Stomach (tissue), 9 donors: ENCODE results near the gene CENPP. TPM values are rescaled to one million over a fixed set of nuclear protein-coding genes. Genes with fewer than 3 reads are reported as not detected.
A peak's percentile ranks its signal among the peaks of the same experiment; 100 is the strongest.

Source experiments
- DNase-seq, 2 donors: peaks; one replicate each; pipeline versions ENCODE4 v3.0.0 to v3.0.0-alpha.2; 2013 to 2019
- H3K27ac ChIP-seq, 5 donors: fragments of 200-600 bp in 4 of 5; sonication (generic) in 4 of 5; one replicate each; pipeline ENCODE4 v1.5.1; 2013 to 2019; ENCODE audit warnings: mild to moderate bottlenecking in 1 of 5, moderate library complexity in 1 of 5
- H3K27me3 ChIP-seq, 3 donors: fragments of 200-600 bp; sonication (generic); one replicate each; pipeline ENCODE4 v1.5.1; 2017 to 2019; ENCODE audit warnings: mixed run types in 1 of 3
- H3K36me3 ChIP-seq, 4 donors: fragments of 200-600 bp; sonication (generic); 1 replicate in 3 of 4; 2 replicates in 1 of 4; pipeline ENCODE4 v1.5.1; 2016 to 2019
- H3K4me1 ChIP-seq, 4 donors: fragments of 200-600 bp; sonication (generic); one replicate each; pipeline ENCODE4 v1.5.1; 2016 to 2019
- H3K4me3 ChIP-seq, 4 donors: fragments of 200-600 bp; sonication (generic) in 3 of 4; one replicate each; pipeline ENCODE4 v1.5.1; 2016 to 2019; ENCODE audit warnings: mild to moderate bottlenecking in 1 of 4
- H3K9me3 ChIP-seq, 4 donors: fragments of 200-600 bp; sonication (generic); one replicate each; pipeline ENCODE4 v1.5.1; 2016 to 2019
- EP300 ChIP-seq: sonication (generic); formaldehyde crosslinking; IDR thresholded peaks from one replicate; pipeline ENCODE4 v1.6.1; 2017; ENCODE audit warnings: antibody characterized with exemption
- POLR2A ChIP-seq, 4 donors: fragments of 450-650 bp; IDR thresholded peaks; one replicate each; pipeline ENCODE4 v1.6.1; 2016; ENCODE audit warnings: antibody characterized with exemption in 4 of 4, control low read depth in 2 of 4, mild to moderate bottlenecking in 1 of 4, moderate library complexity in 1 of 4
- POLR2AphosphoS5 ChIP-seq, 3 donors: sonication (generic); formaldehyde crosslinking; IDR thresholded peaks; one replicate each; pipeline ENCODE4 v1.6.1; 2016; ENCODE audit warnings: antibody characterized with exemption in 3 of 3
- WGBS, 5 donors: extraction: QIAGEN DNeasy Blood & Tissue Kit in 3 of 5; methylation state at CpG; one replicate each; pipeline versions ENCODE4 v1.1.5 to v1.1.7; 2013 to 2018; 5-methylcytosine and 5-hydroxymethylcytosine counted together
- intact Hi-C: fragments of 100-400 bp; cut with DNase I; formaldehyde crosslinking; loops from one replicate; pipeline ENCODE4 v1.15.1; 2023; ENCODE audit warnings: low total_unique reads
- polyA plus RNA-seq, 3 donors: library from polyadenylated mRNA; stranded (reverse); fragments of 200-250 nt; gene quantifications; one replicate each; pipeline ENCODE4 v1.2.3, GENCODE V29; 2013
- total RNA-seq, 5 donors: library from RNA; depleted of rRNA; stranded (reverse); fragments of >200 nt; gene quantifications; one replicate each; pipeline versions ENCODE4 v1.1.0 to v1.2.3, GENCODE V29; 2014 to 2016
- TF ChIP-seq, protein P1 (sequence below), 7 experiments: fragments of 450-650 bp in 4 of 7; fragments of 200-600 bp in 3 of 7; sonication (generic) in 3 of 7; IDR thresholded peaks; one replicate each; pipeline ENCODE4 v1.5.1; 2016 to 2019; ENCODE audit warnings: antibody characterized with exemption in 7 of 7, control low read depth in 2 of 7, mild to moderate bottlenecking in 1 of 7
- donor health status: healthy with polysubstance abuse.
- donor health status: Bipolar disorder and iron deficiency.
- donor health status: healthy.

The CENPP gene
- total and polyA plus RNA-seq, 8 donors, result 1.3 to 37.9 (median 3.2) TPM

DNA sequence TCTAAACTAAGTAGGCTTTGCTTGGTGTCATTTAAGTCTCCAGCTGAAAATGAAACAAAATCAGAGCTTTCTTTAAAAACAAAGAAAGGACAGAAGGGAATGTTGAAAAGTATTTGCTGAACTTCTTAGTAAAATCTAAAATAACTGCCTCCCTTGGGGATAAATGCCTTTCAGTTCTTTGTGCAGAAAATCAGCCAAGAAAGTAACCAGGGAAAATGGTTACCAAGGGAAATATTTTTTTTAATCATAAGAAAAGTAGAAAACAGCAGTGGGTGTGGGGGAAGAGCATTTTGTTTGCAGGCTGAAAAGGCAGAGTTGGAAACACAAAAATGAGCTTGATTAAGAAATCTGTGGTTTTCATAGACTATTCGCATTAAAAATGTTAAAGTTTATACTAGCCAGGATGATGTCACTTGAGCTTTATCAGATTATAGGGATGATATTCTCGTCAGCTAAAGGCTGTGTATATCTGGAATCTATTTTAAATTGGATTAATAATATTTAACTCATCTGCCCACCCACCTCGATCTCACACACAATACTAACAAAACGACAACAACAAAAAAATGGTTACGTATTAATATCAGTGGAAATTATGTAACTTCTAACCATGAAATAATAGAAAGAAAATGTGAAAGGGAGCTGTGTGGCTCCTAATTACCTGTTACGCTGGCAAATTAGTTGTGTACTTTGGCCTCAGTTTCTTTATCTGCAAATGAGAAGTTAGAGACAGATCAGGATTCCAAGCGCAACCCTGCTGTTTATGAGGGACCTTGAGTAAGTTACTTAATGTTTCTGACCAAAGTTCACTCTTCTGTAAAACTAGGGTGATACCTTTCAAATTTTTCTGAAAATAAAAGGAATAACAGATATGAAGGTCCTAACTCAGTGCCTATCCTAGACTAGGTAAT, 210.4 kb downstream of the CENPP start, which contains the start of gene ECM2:
ECM2 (minus strand) TSS at position 51 of the 911 bp plus-strand sequence. CDS start 13,124 bp downstream, outside the sequence.
- no peaks in the 10 kb centered on the region for H3K9me3 ChIP-seq
- intact Hi-C loops, result no loop called here
- peak within 1 kb of the TSS in 4 of 5 donors; percentile 22 to 58 (median 46) for H3K27ac ChIP-seq
- peaks cover 0 to 29% (median 4%) of the 10 kb centered on the region in 4 donors for H3K4me1 ChIP-seq
- peak in 1 of 2 donors; percentile 71 for DNase-seq
- H3K4me3 ChIP-seq, result peak within 1 kb of the TSS in 3 of 4 donors; percentile 6 to 28 (median 19)
- TF ChIP-seq POLR2A (IDR thresholded peaks at IDR 0.05), result no peak
- TF ChIP-seq, protein P1, sequence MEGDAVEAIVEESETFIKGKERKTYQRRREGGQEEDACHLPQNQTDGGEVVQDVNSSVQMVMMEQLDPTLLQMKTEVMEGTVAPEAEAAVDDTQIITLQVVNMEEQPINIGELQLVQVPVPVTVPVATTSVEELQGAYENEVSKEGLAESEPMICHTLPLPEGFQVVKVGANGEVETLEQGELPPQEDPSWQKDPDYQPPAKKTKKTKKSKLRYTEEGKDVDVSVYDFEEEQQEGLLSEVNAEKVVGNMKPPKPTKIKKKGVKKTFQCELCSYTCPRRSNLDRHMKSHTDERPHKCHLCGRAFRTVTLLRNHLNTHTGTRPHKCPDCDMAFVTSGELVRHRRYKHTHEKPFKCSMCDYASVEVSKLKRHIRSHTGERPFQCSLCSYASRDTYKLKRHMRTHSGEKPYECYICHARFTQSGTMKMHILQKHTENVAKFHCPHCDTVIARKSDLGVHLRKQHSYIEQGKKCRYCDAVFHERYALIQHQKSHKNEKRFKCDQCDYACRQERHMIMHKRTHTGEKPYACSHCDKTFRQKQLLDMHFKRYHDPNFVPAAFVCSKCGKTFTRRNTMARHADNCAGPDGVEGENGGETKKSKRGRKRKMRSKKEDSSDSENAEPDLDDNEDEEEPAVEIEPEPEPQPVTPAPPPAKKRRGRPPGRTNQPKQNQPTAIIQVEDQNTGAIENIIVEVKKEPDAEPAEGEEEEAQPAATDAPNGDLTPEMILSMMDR (IDR thresholded peaks at IDR 0.05), result no peak
- no peak for TF ChIP-seq POLR2AphosphoS5 (IDR thresholded peaks at IDR 0.05)
- no peak for TF ChIP-seq EP300
- no peaks in the 10 kb centered on the region for H3K36me3 ChIP-seq
- no peaks in the 10 kb centered on the region for H3K27me3 ChIP-seq
- 61 to 75% (median 66%) methylated on average over 7 of the region's 7 CpGs for WGBS, 5 donors

DNA sequence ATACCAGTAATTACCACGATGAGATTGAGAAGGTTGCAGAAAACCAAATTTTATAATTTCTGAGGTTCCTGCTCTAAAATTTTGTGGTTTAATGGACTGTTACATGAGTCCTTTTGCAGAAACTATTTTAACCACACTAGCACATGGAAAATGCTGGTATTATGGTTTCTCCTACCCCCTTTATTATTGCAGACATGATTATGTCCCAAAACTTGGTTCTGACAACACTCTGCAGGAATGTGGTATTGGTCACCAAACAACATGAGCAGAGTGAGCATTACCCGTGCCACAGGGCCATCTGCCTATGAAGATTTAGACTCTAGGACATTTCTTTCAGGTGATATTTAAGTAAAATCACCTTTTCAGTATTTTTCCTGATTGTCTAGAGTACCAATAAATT, 212.8 kb downstream of the CENPP start:
- H3K36me3 ChIP-seq, result no peaks in the 10 kb centered on the region
- no peaks in the 10 kb centered on the region for H3K9me3 ChIP-seq
- H3K4me1 ChIP-seq, result peaks cover 0 to 29% (median 4%) of the 10 kb centered on the region in 4 donors
- no peak overlapping the region for H3K27ac ChIP-seq
- no peak for DNase-seq
- no peak for TF ChIP-seq POLR2AphosphoS5 (IDR thresholded peaks at IDR 0.05)
- no peak for TF ChIP-seq EP300
- H3K4me3 ChIP-seq, result no peak overlapping the region
- no peaks in the 10 kb centered on the region for H3K27me3 ChIP-seq
- 83 to 90% (median 86%) methylated on average over 2 of the region's 2 CpGs for WGBS, 5 donors
- intact Hi-C loops, result no loop called here

DNA sequence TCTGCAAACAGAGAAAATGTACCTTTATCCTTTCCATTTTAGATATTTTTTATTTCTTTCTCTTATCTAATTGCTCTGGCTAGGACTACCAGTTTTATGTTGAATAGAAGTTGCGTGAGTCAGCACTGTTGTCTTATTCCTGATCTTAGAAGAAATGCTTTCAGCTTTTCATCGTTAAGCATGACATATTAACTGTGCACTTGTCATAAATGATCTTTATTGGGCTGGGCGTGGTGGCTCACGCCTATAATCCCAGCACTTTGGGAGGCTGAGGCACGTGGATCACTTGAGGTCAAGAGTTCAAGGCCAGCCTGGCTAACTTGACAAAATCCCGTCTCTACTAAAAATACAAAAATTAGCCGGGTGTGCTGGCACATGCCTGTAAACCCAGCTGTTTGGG, 218.2 kb downstream of the CENPP start:
- no peaks in the 10 kb centered on the region for H3K36me3 ChIP-seq
- intact Hi-C loops, result no loop called here
- no peak overlapping the region for H3K27ac ChIP-seq
- no peaks in the 10 kb centered on the region for H3K27me3 ChIP-seq
- H3K4me3 ChIP-seq, result no peak overlapping the region
- H3K4me1 ChIP-seq, result no peaks in the 10 kb centered on the region
- no peak for TF ChIP-seq POLR2A (IDR thresholded peaks at IDR 0.05)
- no peak for TF ChIP-seq EP300
- TF ChIP-seq, protein P1 (IDR thresholded peaks at IDR 0.05), result no peak
- no peak for TF ChIP-seq POLR2AphosphoS5 (IDR thresholded peaks at IDR 0.05)
- H3K9me3 ChIP-seq, result no peaks in the 10 kb centered on the region
- DNase-seq, result no peak
- WGBS, 5 donors, result 75 to 88% (median 82%) methylated on average over 7 of the region's 7 CpGs

DNA sequence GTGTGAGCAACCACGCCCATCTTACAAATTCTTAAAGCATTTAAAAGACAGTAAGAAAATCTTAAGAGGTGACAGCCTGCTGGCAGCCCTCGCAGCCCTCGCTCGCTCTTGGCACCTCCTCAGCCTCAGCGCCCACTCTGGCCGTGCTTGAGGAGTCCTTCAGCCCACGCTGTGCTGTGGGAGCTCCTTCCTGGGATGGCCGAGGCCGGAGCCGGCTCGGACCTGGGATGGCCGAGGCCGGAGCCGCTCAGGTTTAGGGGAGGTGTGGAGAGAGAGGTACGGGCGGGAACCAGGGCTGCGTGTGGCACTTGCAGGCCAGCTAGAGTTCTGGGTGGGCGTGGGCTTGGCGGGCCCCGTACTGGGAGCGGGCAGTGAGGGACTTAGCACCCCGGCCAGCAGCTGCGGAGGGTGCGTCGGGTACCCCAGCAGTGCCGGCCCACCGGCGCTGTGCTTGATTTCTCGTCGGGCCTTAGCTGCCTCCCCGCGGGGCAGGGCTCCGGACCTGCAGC, 219.3 kb downstream of the CENPP start:
- TF ChIP-seq POLR2AphosphoS5 (IDR thresholded peaks at IDR 0.05) (no peak), POLR2A (IDR thresholded peaks at IDR 0.05) (no peak), EP300 (no peak)
- TF ChIP-seq, protein P1 (IDR thresholded peaks at IDR 0.05), result no peak
- no peaks in the 10 kb centered on the region for H3K4me1 ChIP-seq
- H3K36me3 ChIP-seq, result no peaks in the 10 kb centered on the region
- intact Hi-C loops, result no loop called here
- WGBS, 5 donors, result 96 to 99% (median 98%) methylated on average over 20 to 33 of the region's 33 CpGs
- no peak for DNase-seq
- H3K27me3 ChIP-seq, result no peaks in the 10 kb centered on the region
- H3K9me3 ChIP-seq, result no peaks in the 10 kb centered on the region
- H3K27ac ChIP-seq, result no peak overlapping the region
- H3K4me3 ChIP-seq, result no peak overlapping the region
